GOT3 (cell line): ENCODE measurements around the gene PPIA.
"Not testable (repeated sequence)": the region's sequence is repeated elsewhere in the genome, so short reads cannot be mapped to it uniquely, and the experiment has no call there.

ENCODE experiments used
- DNase-seq: peaks from one replicate; lab custom pipeline; 2025; ENCODE audit warnings: mixed read lengths; lab: John Stamatoyannopoulos, UW

PPIA gene

DNA sequence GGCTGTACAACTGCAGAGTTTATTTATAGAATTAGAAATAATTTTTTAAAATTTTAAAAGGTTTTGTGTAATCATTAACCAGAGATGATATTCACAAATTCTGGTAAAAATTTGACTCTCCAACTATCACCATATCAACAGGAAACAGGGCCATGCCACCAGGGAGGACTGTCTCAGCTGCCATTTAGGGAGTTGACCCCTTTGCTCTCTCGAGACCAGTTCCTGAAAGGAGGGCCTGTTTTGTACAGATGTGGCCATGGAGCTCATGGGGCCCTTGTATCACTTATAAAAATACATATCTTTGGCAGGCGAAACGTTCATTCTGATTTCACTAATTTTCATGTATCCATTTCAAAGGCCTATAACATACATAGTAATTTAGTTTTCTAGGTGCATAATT is 31.1 kb downstream of the PPIA start:
- DNase-seq = no peak

GRCh38 chr7:44838751-44839150 is 42.3 kb downstream of the PPIA start:
- DNase-seq = no peak

- not testable (repeated sequence) for DNase-seq
Measured at GRCh38 chr7:44842675-44843074, 46.2 kb downstream of the PPIA start.

GRCh38 chr7:44843440-44843839 is 47.0 kb downstream of the PPIA start:
- not testable (repeated sequence) for DNase-seq

DNA sequence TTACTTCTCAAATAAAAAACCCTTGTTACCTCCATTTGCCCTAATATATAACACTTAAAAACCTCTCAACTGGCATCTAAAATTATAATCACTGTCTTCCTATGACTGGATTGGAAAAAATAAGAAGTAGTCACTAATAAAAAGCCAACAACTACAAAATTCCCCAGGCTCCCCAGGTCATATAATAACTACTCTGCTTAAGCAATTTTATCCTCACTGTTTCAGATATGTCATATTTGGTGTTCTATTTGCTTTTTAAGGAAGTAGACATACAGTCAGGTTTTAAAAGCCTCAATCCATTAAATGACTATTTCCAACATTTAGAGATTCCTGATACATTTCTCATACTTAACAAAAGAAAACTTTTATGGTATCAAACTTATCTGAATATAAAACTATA is 49.0 kb downstream of the PPIA start:
- no peak for DNase-seq

- DNase-seq = not testable (repeated sequence)
Measured at GRCh38 chr7:44846390-44846789, 49.9 kb downstream of the PPIA start.

- DNase-seq = no peak
Measured at GRCh38 chr7:44846816-44847508, 50.5 kb downstream of the PPIA start.

- DNase-seq = peak; percentile 91
Measured at GRCh38 chr7:44847509-44847919, 51.0 kb downstream of the PPIA start.

- peak; percentile 99 for DNase-seq
Measured at GRCh38 chr7:44847920-44848634, 51.6 kb downstream of the PPIA start, which contains the start of gene H2AZ2. TSS of gene H2AZ2 (minus strand) at chr7:44848087. CDS start at chr7:44847971, 116 bp downstream.

DNA sequence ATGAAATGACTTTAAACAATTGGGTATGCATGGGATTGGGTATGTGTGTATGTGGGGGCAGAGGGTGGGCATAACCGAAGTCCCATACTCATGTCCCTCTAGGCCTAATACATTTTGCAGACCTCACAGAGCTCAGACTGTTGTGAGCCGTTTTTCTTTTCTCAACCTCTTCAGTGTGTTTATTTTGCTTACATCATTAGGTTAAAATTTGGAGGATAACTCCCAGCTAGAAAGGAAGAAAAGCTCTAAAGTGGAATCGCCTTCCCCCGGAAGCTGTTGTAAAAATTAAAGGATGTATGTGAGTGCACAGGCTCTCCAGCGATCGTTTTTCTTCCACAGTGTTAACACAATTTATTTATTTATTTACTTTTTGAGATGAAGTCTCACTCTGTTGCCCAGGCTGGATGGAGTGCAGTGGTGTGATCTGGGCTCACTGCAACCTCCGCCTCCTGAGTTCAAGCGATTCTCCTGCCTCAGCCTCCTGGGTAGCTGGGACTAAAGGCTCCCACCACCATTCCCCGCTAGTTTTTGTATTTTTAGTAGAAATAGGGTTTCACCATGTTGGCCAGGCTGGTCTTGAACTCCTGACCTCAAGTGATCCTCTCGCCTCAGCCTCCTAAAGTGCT is 52.9 kb downstream of the PPIA start:
- no peak for DNase-seq

GRCh38 chr7:44849885-44850544 is 53.5 kb downstream of the PPIA start:
- DNase-seq = no peak

DNA sequence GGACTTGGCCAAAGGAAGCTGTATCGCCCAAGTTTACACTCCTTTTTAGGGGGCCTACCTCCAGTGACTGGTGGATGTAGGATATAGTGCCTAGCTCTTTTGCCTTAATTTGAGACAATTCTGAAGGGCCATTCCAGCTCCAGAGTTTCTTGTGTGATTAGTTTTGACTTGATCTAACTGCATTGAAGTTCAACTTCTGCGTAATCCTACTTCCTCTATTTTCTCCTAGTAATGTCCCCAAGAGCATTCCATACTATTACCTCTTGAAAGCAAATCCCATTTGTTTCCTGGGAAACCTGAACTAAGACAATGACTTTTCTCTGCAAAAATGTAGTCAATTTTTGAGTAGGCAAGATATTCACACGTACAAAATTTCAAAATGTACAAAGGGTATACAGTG is 56.1 kb downstream of the PPIA start:
- DNase-seq = no peak
